HepG2 (cell line): ENCODE results near the gene MRPL18. TPM values are rescaled to one million over a fixed set of nuclear protein-coding genes. Genes with fewer than 3 reads are reported as not detected.
A peak's percentile ranks its signal among the peaks of the same experiment; 100 is the strongest.

Experiments
- ADNP ChIP-seq: sonication (generic); formaldehyde crosslinking; IDR thresholded peaks from 2 replicates; pipeline ENCODE4 v1.4.0; 2020; ENCODE audit warnings: missing genetic modification reagents
- BHLHE40 ChIP-seq: IDR thresholded peaks from 2 replicates; pipeline ENCODE4 v1.6.1; 2011; ENCODE audit warnings: low read length, improper control_type of control experiment
- DNMT3B ChIP-seq: conservative IDR thresholded peaks from 2 replicates; pipeline ENCODE4 v1.6.1; 2016; ENCODE audit warnings: missing biosample characterization, control low read depth
- GTF3A ChIP-seq: sonication (generic); formaldehyde crosslinking; conservative IDR thresholded peaks from 2 replicates; pipeline ENCODE4 v1.4.0; 2020; ENCODE audit warnings: mild to moderate bottlenecking, missing genetic modification reagents
- HDAC1 ChIP-seq: sonication (generic); formaldehyde crosslinking; IDR thresholded peaks from 2 replicates; pipeline ENCODE4 v1.5.1; 2020; ENCODE audit warnings: mild to moderate bottlenecking, missing genetic modification reagents
- KLF9 ChIP-seq: IDR thresholded peaks from 2 replicates; pipeline ENCODE4 v1.6.1; 2016; ENCODE audit warnings: low read depth
- NFE2L1 ChIP-seq: sonication (generic); formaldehyde crosslinking; IDR thresholded peaks from 2 replicates; pipeline ENCODE4 v1.4.0; 2020; ENCODE audit warnings: missing genetic modification reagents, mild to moderate bottlenecking, borderline replicate concordance
- NFKB2 ChIP-seq: sonication (generic); formaldehyde crosslinking; IDR thresholded peaks from 2 replicates; pipeline ENCODE4 v1.4.0; 2020; ENCODE audit warnings: missing genetic modification reagents, borderline replicate concordance
- ONECUT2 ChIP-seq: sonication (generic); formaldehyde crosslinking; IDR thresholded peaks from 2 replicates; pipeline ENCODE4 v1.4.0; 2020; ENCODE audit warnings: missing genetic modification reagents
- SP4 ChIP-seq: sonication (generic); formaldehyde crosslinking; IDR thresholded peaks from 2 replicates; pipeline ENCODE4 v1.8.1; 2023; ENCODE audit warnings: mild to moderate bottlenecking, missing genetic modification reagents
- ZBTB7B ChIP-seq: sonication (generic); formaldehyde crosslinking; IDR thresholded peaks from 2 replicates; pipeline ENCODE4 v1.4.0; 2020; ENCODE audit warnings: missing genetic modification reagents
- ZEB1 ChIP-seq: IDR thresholded peaks from 2 replicates; pipeline ENCODE4 v1.6.1; 2012; ENCODE audit warnings: mild to moderate bottlenecking, low read depth, inconsistent platforms; ENCODE audit not compliant: insufficient replicate concordance
- ZNF160 ChIP-seq: sonication (generic); formaldehyde crosslinking; IDR thresholded peaks from 2 replicates; pipeline ENCODE4 v1.8.0; 2022; ENCODE audit warnings: mild to moderate bottlenecking, inconsistent platforms, missing genetic modification reagents
- ZNF225 ChIP-seq: sonication (generic); formaldehyde crosslinking; IDR thresholded peaks from 2 replicates; pipeline ENCODE4 v1.4.0; 2020; ENCODE audit warnings: mild to moderate bottlenecking, missing genetic modification reagents
- ZNF253 ChIP-seq: sonication (generic); formaldehyde crosslinking; IDR thresholded peaks from 2 replicates; pipeline ENCODE4 v1.8.0; 2022; ENCODE audit warnings: mild to moderate bottlenecking, missing genetic modification reagents, borderline replicate concordance
- ZNF431 ChIP-seq: sonication (generic); formaldehyde crosslinking; IDR thresholded peaks from 2 replicates; pipeline ENCODE4 v1.9.0; 2022; ENCODE audit warnings: missing genetic modification reagents, low read depth, mild to moderate bottlenecking, borderline replicate concordance
- ZNF629 ChIP-seq: sonication (generic); formaldehyde crosslinking; conservative IDR thresholded peaks from 2 replicates; pipeline ENCODE4 v1.5.0; 2020; ENCODE audit warnings: missing genetic modification reagents
- ZSCAN9 ChIP-seq: IDR thresholded peaks from 2 replicates; pipeline ENCODE4 v1.6.1; 2016; ENCODE audit warnings: borderline replicate concordance
- polyA plus RNA-seq, 8 experiments: library from polyadenylated mRNA; depleted of rRNA in 3 of 8; stranded (reverse) in 7 of 8; unstranded in 1 of 8; fragments of >200 nt; fragmentation: Illumina TruSeq in 4 of 8; extraction: Trizol in 4 of 8; gene quantifications; 2 replicates each; pipeline versions ENCODE4 v1.2.1 to v1.2.3, GENCODE V29; 2011 to 2016; ENCODE audit warnings: low read depth in 4 of 8, missing spikeins in 1 of 8, mixed read lengths in 1 of 8; ENCODE audit not compliant: insufficient read depth in 1 of 8
- total RNA-seq, 5 experiments: library from RNA; depleted of rRNA; stranded (reverse); fragments of >200 nt; fragmentation: Illumina TruSeq; extraction: Trizol; gene quantifications; 2 replicates each; pipeline ENCODE4 v1.2.3, GENCODE V29; 2016; ENCODE audit warnings: low read depth in 1 of 5
- TF ChIP-seq, protein P1 (sequence below): IDR thresholded peaks from 2 replicates; pipeline ENCODE4 v1.6.1; 2016; ENCODE audit warnings: missing genetic modification reagents, missing compliant biosample characterization
- TF ChIP-seq, protein P2 (sequence below): sonication (generic); formaldehyde crosslinking; conservative IDR thresholded peaks from 2 replicates; pipeline ENCODE4 v1.4.0; 2020; ENCODE audit warnings: missing genetic modification reagents
- TF ChIP-seq, protein P3 (sequence below): sonication (generic); formaldehyde crosslinking; IDR thresholded peaks from 2 replicates; pipeline ENCODE4 v1.4.0; 2020; ENCODE audit warnings: missing genetic modification reagents
- TF ChIP-seq, protein P4 (sequence below): sonication (generic); formaldehyde crosslinking; IDR thresholded peaks from 2 replicates; pipeline ENCODE4 v1.5.0; 2020; ENCODE audit warnings: mild to moderate bottlenecking, missing genetic modification reagents
- TF ChIP-seq, protein P5 (sequence below): sonication (generic); formaldehyde crosslinking; IDR thresholded peaks from 2 replicates; pipeline ENCODE4 v1.5.1; 2020; ENCODE audit warnings: missing genetic modification reagents, mild to moderate bottlenecking, borderline replicate concordance

MRPL18 gene
- total and polyA plus RNA-seq, 2 of the 13 experiments (the other 11 are each of a cell fraction or from before 2014, with no cell fraction given), result 85.6 to 176 TPM

DNA sequence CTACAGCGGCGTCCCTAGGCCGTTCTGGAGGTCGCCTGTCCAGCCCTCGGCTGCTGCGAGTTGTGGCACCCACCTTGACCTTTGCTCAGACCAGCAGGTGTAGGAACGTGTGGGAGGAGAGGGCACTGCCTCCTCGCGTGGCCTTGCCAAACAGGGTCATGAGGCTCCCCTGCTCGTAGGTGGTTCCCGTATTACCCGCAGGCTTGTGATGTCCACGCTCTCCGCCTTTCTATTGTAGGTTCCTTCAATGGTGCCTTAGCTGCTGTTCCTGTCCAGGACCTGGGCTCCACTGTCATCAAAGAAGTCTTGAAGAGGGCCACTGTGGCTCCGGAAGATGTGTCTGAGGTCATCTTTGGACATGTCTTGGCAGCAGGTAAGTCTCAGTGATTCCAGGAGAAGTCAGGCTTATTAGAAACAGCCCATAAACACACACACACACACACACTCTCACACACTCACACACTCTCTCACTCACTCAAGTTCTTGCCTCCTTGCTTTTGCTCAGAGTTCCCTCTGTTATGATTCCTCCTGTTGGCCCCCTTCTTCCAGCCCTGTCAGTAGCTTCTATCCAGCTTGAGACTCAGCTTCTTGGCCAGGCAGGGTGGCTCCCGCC, 27.5 kb upstream of the MRPL18 start (continued):
- TF ChIP-seq, protein P1, sequence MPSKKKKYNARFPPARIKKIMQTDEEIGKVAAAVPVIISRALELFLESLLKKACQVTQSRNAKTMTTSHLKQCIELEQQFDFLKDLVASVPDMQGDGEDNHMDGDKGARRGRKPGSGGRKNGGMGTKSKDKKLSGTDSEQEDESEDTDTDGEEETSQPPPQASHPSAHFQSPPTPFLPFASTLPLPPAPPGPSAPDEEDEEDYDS (CRISPR knock-in tag), result no peak
- TF ChIP-seq ZEB1, result no peak
- no peak; the same call in 1 of the 2 replicates for TF ChIP-seq ZNF225
- TF ChIP-seq, protein P2, sequence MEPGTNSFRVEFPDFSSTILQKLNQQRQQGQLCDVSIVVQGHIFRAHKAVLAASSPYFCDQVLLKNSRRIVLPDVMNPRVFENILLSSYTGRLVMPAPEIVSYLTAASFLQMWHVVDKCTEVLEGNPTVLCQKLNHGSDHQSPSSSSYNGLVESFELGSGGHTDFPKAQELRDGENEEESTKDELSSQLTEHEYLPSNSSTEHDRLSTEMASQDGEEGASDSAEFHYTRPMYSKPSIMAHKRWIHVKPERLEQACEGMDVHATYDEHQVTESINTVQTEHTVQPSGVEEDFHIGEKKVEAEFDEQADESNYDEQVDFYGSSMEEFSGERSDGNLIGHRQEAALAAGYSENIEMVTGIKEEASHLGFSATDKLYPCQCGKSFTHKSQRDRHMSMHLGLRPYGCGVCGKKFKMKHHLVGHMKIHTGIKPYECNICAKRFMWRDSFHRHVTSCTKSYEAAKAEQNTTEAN (CRISPR knock-in tag), result 0 out of 2 replicates have a peak, but pooled peaks have one; percentile 2
- peak; percentile 15; the same call in 1 of the 2 replicates for TF ChIP-seq NFKB2 (CRISPR knock-in tag)
- peak; percentile 12 for TF ChIP-seq ZBTB7B (CRISPR knock-in tag)
- no peak for TF ChIP-seq SP4 (CRISPR knock-in tag)
- peak; percentile 43 for TF ChIP-seq ZNF629 (CRISPR knock-in tag)
- no peak for TF ChIP-seq GTF3A (CRISPR knock-in tag)
- peak; percentile 96 for TF ChIP-seq ZNF431
- TF ChIP-seq BHLHE40, result peak; percentile 67
- peak; percentile 14; the same call in 1 of the 2 replicates for TF ChIP-seq ZSCAN9 (CRISPR knock-in tag)
- TF ChIP-seq, protein P3, sequence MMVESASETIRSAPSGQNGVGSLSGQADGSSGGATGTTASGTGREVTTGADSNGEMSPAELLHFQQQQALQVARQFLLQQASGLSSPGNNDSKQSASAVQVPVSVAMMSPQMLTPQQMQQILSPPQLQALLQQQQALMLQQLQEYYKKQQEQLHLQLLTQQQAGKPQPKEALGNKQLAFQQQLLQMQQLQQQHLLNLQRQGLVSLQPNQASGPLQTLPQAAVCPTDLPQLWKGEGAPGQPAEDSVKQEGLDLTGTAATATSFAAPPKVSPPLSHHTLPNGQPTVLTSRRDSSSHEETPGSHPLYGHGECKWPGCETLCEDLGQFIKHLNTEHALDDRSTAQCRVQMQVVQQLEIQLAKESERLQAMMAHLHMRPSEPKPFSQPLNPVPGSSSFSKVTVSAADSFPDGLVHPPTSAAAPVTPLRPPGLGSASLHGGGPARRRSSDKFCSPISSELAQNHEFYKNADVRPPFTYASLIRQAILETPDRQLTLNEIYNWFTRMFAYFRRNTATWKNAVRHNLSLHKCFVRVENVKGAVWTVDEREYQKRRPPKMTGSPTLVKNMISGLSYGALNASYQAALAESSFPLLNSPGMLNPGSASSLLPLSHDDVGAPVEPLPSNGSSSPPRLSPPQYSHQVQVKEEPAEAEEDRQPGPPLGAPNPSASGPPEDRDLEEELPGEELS (CRISPR knock-in tag), result no peak
- no peak; the same call in 1 of the 2 replicates for TF ChIP-seq KLF9 (CRISPR knock-in tag)
- no peak for TF ChIP-seq ONECUT2 (CRISPR knock-in tag)
- TF ChIP-seq ZNF253 (CRISPR knock-in tag), result peak; percentile 89; the same call in 1 of the 2 replicates
- 0 out of 2 replicates have a peak, but pooled peaks have one; percentile 2 for TF ChIP-seq NFE2L1 (CRISPR knock-in tag)
- no peak for TF ChIP-seq DNMT3B (CRISPR knock-in tag)
- 0 out of 2 replicates have a peak, but pooled peaks have one; percentile 63 for TF ChIP-seq HDAC1 (CRISPR knock-in tag)
- no peak for TF ChIP-seq ZNF160 (CRISPR knock-in tag)
- TF ChIP-seq ADNP (CRISPR knock-in tag), result 0 out of 2 replicates have a peak, but pooled peaks have one; percentile 38
- TF ChIP-seq, protein P4, sequence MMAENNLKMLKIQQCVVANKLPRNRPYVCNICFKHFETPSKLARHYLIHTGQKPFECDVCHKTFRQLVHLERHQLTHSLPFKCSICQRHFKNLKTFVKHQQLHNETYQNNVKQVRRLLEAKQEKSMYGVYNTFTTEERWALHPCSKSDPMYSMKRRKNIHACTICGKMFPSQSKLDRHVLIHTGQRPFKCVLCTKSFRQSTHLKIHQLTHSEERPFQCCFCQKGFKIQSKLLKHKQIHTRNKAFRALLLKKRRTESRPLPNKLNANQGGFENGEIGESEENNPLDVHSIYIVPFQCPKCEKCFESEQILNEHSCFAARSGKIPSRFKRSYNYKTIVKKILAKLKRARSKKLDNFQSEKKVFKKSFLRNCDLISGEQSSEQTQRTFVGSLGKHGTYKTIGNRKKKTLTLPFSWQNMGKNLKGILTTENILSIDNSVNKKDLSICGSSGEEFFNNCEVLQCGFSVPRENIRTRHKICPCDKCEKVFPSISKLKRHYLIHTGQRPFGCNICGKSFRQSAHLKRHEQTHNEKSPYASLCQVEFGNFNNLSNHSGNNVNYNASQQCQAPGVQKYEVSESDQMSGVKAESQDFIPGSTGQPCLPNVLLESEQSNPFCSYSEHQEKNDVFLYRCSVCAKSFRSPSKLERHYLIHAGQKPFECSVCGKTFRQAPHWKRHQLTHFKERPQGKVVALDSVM, result no peak; the same call in 1 of the 2 replicates
- TF ChIP-seq, protein P5, sequence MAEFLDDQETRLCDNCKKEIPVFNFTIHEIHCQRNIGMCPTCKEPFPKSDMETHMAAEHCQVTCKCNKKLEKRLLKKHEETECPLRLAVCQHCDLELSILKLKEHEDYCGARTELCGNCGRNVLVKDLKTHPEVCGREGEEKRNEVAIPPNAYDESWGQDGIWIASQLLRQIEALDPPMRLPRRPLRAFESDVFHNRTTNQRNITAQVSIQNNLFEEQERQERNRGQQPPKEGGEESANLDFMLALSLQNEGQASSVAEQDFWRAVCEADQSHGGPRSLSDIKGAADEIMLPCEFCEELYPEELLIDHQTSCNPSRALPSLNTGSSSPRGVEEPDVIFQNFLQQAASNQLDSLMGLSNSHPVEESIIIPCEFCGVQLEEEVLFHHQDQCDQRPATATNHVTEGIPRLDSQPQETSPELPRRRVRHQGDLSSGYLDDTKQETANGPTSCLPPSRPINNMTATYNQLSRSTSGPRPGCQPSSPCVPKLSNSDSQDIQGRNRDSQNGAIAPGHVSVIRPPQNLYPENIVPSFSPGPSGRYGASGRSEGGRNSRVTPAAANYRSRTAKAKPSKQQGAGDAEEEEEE (CRISPR knock-in tag), result peak; percentile 97; the same call in 1 of the 2 replicates
